Kidney (tissue), 14 donors: Measurements from ENCODE around the gene LTB4R2. TPM values are rescaled to one million over a fixed set of nuclear protein-coding genes. Genes with fewer than 3 reads are reported as not detected.

ENCODE experiments used
- DNase-seq, 5 donors: peaks; one replicate each; pipeline ENCODE4 v3.0.0-alpha.2; 2013 to 2020
- FAIRE-seq: peaks from 2 replicates; lab custom pipeline; 2012; peaks lifted over from hg19 to GRCh38; lab: Jason Lieb, UNC
- H3K27ac ChIP-seq, 2 donors: one replicate each; pipeline ENCODE4 v1.7.0; 2013; ENCODE audit warnings: low read depth in 2 of 2, low read length in 2 of 2, inconsistent platforms in 1 of 2
- H3K27me3 ChIP-seq: one replicate; pipeline ENCODE4 v1.7.1; 2013; ENCODE audit warnings: low read length, inconsistent platforms; ENCODE audit not compliant: control insufficient read depth, insufficient read depth
- H3K36me3 ChIP-seq, 3 donors: one replicate each; pipeline versions ENCODE4 v1.7.0 to v1.7.1; 2013; ENCODE audit warnings: low read length in 3 of 3, control low read depth in 1 of 3, inconsistent platforms in 1 of 3; ENCODE audit not compliant: insufficient read depth in 3 of 3, control insufficient read depth in 2 of 3
- H3K4me1 ChIP-seq, 3 donors: one replicate each; pipeline versions ENCODE4 v1.7.0 to v1.7.1; 2013; ENCODE audit warnings: low read length in 3 of 3, inconsistent platforms in 1 of 3, low read depth in 1 of 3; ENCODE audit not compliant: control insufficient read depth in 2 of 3, insufficient read depth in 2 of 3
- H3K4me3 ChIP-seq, 3 donors: one replicate each; pipeline versions ENCODE4 v1.7.0 to v1.8.1; 2013; ENCODE audit warnings: low read length in 3 of 3, control low read depth in 1 of 3, inconsistent platforms in 1 of 3
- H3K9ac ChIP-seq, 3 donors: one replicate each; pipeline versions ENCODE4 v1.7.0 to v1.7.1; 2013; ENCODE audit warnings: low read length in 3 of 3, control low read depth in 1 of 3, inconsistent platforms in 1 of 3
- H3K9me3 ChIP-seq, 3 donors: one replicate each; pipeline versions ENCODE4 v1.7.0 to v1.7.1; 2013; ENCODE audit warnings: low read length in 3 of 3, control low read depth in 1 of 3, inconsistent platforms in 1 of 3; ENCODE audit not compliant: control insufficient read depth in 2 of 3, insufficient read depth in 1 of 3
- CTCF ChIP-seq: IDR thresholded peaks from 3 replicates; pipeline ENCODE4 v1.5.1; 2012; ENCODE audit warnings: mild to moderate bottlenecking, moderate library complexity, borderline replicate concordance; ENCODE audit not compliant: insufficient read depth; ENCODE audit errors: extremely low read depth
- intact Hi-C: fragments of 100-400 bp; cut with DNase I; formaldehyde crosslinking; loops from one replicate; pipeline ENCODE4 v1.11.1; 2022
- polyA plus RNA-seq: library from polyadenylated mRNA; stranded (reverse); fragments of 350-450 nt; fragmentation: Illumina TruSeq; extraction: RNeasy Lipid Tissue Mini Kit (QIAGEN cat#74804); gene quantifications from one replicate; pipeline ENCODE4 v1.2.3, GENCODE V29; 2014; ENCODE audit warnings: low read depth, low replicate concordance; ENCODE audit not compliant: insufficient read depth
- total RNA-seq: library from RNA; stranded (reverse); fragmentation: NEBNext Ultra II Directional; extraction: Animal tissue kit (Norgen Biotek cat#: 25700); gene quantifications from one replicate; pipeline ENCODE4 v1.2.1, GENCODE V29; 2021
- donor health status: control.
- donor health status: control.
- donor health status: control.
- donor health status: control.
- donor health status: control.
- donor health status: DM: yes; HTN: yes; CAD: no.
- donor health status: Normal renal cell carcinoma (clear cell type).

LTB4R2 gene
- total and polyA plus RNA-seq, 2 donors from 2014 or later, result 0.67 to 9.2 TPM

GRCh38 chr14:24304019-24304387, 5.9 kb upstream of the LTB4R2 start:
- Histone ChIP-seq H3K36me3 (peaks cover 8 to 58% (median 36%) of the 10 kb centered on the region in 3 donors), H3K4me3 (no peak overlapping the region), H3K4me1 (peaks cover 0 to 23% (median 13%) of the 10 kb centered on the region in 3 donors), H3K27me3 (no peaks in the 10 kb centered on the region), H3K27ac (no peak overlapping the region), H3K9me3 (no peaks in the 10 kb centered on the region), H3K9ac (no peak overlapping the region)
- TF ChIP-seq CTCF, result no peak
- FAIRE-seq (no peak), DNase-seq (no peak)
- intact Hi-C loops, result loop anchor here (10.0 kb wide), 1 partner anchor 49 kb away; no protein-coding TSS in a partner anchor

GRCh38 chr14:24307156-24307574, 2.8 kb upstream of the LTB4R2 start:
- Histone ChIP-seq H3K36me3 (peaks cover 7 to 48% (median 32%) of the 10 kb centered on the region in 3 donors), H3K4me3 (peak overlapping the region in 2 of 3 donors; percentile 57 to 60), H3K4me1 (peaks cover 0 to 31% (median 22%) of the 10 kb centered on the region in 3 donors), H3K9me3 (no peaks in the 10 kb centered on the region), H3K27me3 (no peaks in the 10 kb centered on the region), H3K27ac (peak overlapping the region; percentile 71 to 79), H3K9ac (peak overlapping the region in 1 of 3 donors; percentile 60)
- intact Hi-C loops, result loop anchor here (10.0 kb wide), 1 partner anchor 52 kb away; no protein-coding TSS in a partner anchor
- TF ChIP-seq CTCF, result no peak
- DNase-seq (no peak), FAIRE-seq (no peak)

GRCh38 chr14:24307575-24308341, 2.2 kb upstream of the LTB4R2 start, which contains the start of gene CIDEB:
TSS of gene CIDEB (minus strand) at chr14:24307977. CDS start at chr14:24307858, 119 bp downstream.
- intact Hi-C loops, result loop anchor here (10.0 kb wide), 1 partner anchor 53 kb away; no protein-coding TSS in a partner anchor
- H3K9ac ChIP-seq, result peak within 1 kb of the TSS in 2 of 3 donors; percentile 41 to 60
- DNase-seq (peak in 3 of 5 donors; percentile 70 to 76 (median 74)), FAIRE-seq (no peak)
- peaks cover 2 to 42% (median 26%) of the 10 kb centered on the region in 3 donors for H3K36me3 ChIP-seq
- peak within 1 kb of the TSS; percentile 71 to 79 for H3K27ac ChIP-seq
- no peaks in the 10 kb centered on the region for H3K27me3 ChIP-seq
- TF ChIP-seq CTCF, result peak; percentile 91
- peak within 1 kb of the TSS in 2 of 3 donors; percentile 57 to 60 for H3K4me3 ChIP-seq
- no peaks in the 10 kb centered on the region for H3K9me3 ChIP-seq
- peaks cover 0 to 33% (median 28%) of the 10 kb centered on the region in 3 donors for H3K4me1 ChIP-seq
